Measurements from ENCODE around the gene PPP1R1B.

PPP1R1B gene

DNA sequence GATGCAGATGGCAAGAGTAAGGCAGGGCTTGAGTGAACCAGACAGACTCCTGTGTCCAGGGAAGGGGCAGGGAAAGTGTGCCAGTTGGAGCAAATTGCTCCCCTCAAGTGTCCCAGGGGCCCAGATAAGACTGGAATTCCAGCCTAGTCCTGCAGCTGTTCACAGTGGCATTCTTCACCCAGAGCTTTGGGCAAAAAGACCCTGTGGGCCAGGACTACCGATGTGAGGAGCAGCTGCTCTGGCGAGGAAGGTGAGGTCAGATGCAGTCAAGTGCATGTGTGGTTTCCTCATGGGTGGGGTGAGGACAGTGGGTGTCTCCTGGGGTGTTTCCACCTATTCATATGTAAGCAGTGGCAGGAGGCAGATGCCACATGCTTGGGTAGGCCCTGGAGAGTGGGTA is 33.4 kb upstream of the PPP1R1B start:
- TF ChIP-seq USF1 (IDR thresholded peaks at IDR 0.05) (no peak), EP300 (IDR thresholded peaks at IDR 0.05; ENCODE audit: borderline replicate concordance) (no peak), YY1 (IDR thresholded peaks at IDR 0.05; ENCODE audit: low read depth) (no peak), RAD21 (IDR thresholded peaks at IDR 0.05; ENCODE audit: low read depth) (no peak), TAF1 (IDR thresholded peaks at IDR 0.05; ENCODE audit: low read depth) (no peak), FOXM1 (IDR thresholded peaks at IDR 0.05; ENCODE audit: borderline replicate concordance, low read depth) (no peak), TEAD4 (IDR thresholded peaks at IDR 0.05) (no peak), EGR1 (IDR thresholded peaks at IDR 0.05) (no peak), TCF12 (IDR thresholded peaks at IDR 0.05; ENCODE audit: low read depth) (no peak), MAX (IDR thresholded peaks at IDR 0.05) (no peak), ZBTB7A (IDR thresholded peaks at IDR 0.05; ENCODE audit: low read depth) (no peak), CREB1 (IDR thresholded peaks at IDR 0.05; ENCODE audit: low read depth) (no peak), NFIC (IDR thresholded peaks at IDR 0.05) (no peak), CEBPB (IDR thresholded peaks at IDR 0.05) (no peak)
- TF ChIP-seq, protein P1, sequence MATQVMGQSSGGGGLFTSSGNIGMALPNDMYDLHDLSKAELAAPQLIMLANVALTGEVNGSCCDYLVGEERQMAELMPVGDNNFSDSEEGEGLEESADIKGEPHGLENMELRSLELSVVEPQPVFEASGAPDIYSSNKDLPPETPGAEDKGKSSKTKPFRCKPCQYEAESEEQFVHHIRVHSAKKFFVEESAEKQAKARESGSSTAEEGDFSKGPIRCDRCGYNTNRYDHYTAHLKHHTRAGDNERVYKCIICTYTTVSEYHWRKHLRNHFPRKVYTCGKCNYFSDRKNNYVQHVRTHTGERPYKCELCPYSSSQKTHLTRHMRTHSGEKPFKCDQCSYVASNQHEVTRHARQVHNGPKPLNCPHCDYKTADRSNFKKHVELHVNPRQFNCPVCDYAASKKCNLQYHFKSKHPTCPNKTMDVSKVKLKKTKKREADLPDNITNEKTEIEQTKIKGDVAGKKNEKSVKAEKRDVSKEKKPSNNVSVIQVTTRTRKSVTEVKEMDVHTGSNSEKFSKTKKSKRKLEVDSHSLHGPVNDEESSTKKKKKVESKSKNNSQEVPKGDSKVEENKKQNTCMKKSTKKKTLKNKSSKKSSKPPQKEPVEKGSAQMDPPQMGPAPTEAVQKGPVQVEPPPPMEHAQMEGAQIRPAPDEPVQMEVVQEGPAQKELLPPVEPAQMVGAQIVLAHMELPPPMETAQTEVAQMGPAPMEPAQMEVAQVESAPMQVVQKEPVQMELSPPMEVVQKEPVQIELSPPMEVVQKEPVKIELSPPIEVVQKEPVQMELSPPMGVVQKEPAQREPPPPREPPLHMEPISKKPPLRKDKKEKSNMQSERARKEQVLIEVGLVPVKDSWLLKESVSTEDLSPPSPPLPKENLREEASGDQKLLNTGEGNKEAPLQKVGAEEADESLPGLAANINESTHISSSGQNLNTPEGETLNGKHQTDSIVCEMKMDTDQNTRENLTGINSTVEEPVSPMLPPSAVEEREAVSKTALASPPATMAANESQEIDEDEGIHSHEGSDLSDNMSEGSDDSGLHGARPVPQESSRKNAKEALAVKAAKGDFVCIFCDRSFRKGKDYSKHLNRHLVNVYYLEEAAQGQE (IDR thresholded peaks at IDR 0.05; ENCODE audit: low read depth) = no peak

- TF ChIP-seq ZBTB7A (IDR thresholded peaks at IDR 0.05; ENCODE audit: low read depth) (no peak), NFIC (IDR thresholded peaks at IDR 0.05) (no peak), CREB1 (IDR thresholded peaks at IDR 0.05; ENCODE audit: low read depth) (no peak), TCF12 (IDR thresholded peaks at IDR 0.05; ENCODE audit: low read depth) (no peak), TEAD4 (IDR thresholded peaks at IDR 0.05) (no peak), YY1 (IDR thresholded peaks at IDR 0.05; ENCODE audit: low read depth) (no peak), USF1 (IDR thresholded peaks at IDR 0.05) (no peak), MAX (IDR thresholded peaks at IDR 0.05) (no peak)
Observed at GRCh38 chr17:39595294-39595693, 31.5 kb upstream of the PPP1R1B start.

DNA sequence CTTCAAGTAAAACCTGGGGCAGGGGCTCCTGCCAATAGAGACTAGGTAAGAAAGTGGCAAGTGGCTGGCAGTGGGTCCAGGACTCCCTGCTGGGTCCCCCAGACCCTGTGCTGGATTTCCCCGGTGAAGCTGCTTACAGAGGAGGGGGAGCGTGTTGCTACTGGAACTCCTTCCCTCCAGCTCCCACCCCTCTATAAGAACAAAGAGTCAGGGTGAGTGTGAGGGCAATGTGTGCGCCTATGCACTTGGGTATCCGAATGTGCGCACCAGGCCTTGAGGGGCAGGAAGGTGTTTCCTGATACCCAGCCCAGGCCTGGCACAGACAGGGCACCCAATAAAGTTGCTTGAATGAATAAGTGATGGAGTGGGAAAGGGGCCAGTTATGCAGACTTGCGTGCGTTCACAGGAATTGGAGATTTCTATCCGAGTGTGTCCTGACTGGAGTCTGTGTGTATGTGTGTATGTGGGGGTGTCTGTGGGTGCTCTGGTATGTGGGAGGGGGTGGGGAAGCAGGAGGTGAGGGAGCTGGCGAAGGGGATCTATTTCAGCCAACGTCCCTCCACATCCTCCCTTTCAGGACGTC is 30.7 kb upstream of the PPP1R1B start:
- TF ChIP-seq CEBPB (IDR thresholded peaks at IDR 0.05) (no peak), YY1 (IDR thresholded peaks at IDR 0.05; ENCODE audit: low read depth) (no peak), MAX (IDR thresholded peaks at IDR 0.05) (no peak), TCF12 (IDR thresholded peaks at IDR 0.05; ENCODE audit: low read depth) (no peak), EP300 (IDR thresholded peaks at IDR 0.05; ENCODE audit: borderline replicate concordance) (no peak), TAF1 (IDR thresholded peaks at IDR 0.05; ENCODE audit: low read depth) (no peak), CREB1 (IDR thresholded peaks at IDR 0.05; ENCODE audit: low read depth) (no peak), ZBTB7A (IDR thresholded peaks at IDR 0.05; ENCODE audit: low read depth) (no peak), RAD21 (IDR thresholded peaks at IDR 0.05; ENCODE audit: low read depth) (no peak), FOXM1 (IDR thresholded peaks at IDR 0.05; ENCODE audit: borderline replicate concordance, low read depth) (no peak)
- TF ChIP-seq, protein P1 (IDR thresholded peaks at IDR 0.05; ENCODE audit: low read depth) = no peak

GRCh38 chr17:39596543-39597267 is 30.0 kb upstream of the PPP1R1B start:
- TF ChIP-seq TAF1 (IDR thresholded peaks at IDR 0.05; ENCODE audit: low read depth) = no peak
- no peak for TF ChIP-seq NFIC (IDR thresholded peaks at IDR 0.05)

DNA sequence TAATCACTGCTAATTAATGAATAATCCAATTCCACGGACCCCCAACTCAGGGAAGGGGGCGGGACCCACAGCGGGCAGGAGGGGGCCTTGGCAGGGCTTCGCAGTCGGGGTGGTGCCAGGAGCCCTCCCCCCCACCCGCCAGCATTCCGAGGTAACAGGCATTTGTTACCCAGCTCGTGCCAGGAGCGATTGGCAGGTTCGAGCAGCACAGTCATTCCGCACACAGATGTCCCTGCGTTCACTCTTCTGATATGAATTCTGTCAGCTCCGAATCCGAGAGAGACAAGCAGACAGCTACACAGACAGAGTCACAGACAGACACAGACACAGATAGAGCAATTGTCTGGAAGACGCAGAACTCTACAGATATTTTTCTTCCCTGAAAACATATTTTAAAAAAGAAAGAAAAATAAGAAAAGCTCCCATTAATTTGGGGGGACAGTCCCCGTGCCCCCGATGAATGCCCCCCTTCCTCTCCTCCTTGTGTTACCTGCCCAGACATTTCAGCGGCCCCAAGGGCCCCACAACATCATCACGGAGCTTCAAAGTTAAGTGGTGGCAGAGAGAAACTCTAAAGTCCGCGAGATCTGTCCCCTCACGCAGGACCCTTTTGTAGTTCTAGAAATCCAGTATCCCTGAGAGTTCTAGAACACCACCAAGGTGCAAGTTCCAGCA is 29.2 kb upstream of the PPP1R1B start:
- TF ChIP-seq ZBTB7A (IDR thresholded peaks at IDR 0.05; ENCODE audit: low read depth) (no peak), CREB1 (IDR thresholded peaks at IDR 0.05; ENCODE audit: low read depth) (no peak), RAD21 (IDR thresholded peaks at IDR 0.05; ENCODE audit: low read depth) (no peak), YY1 (IDR thresholded peaks at IDR 0.05; ENCODE audit: low read depth) (no peak), TEAD4 (IDR thresholded peaks at IDR 0.05) (no peak), MAX (IDR thresholded peaks at IDR 0.05) (no peak)

Data from Ishikawa (cell line).